GM19328 (cell line): ENCODE measurements around the gene PAXX.

Experiments used
- ATAC-seq: cut with Tn5 transposase; IDR thresholded peaks from one replicate; pipeline ENCODE4 v1.9.1; 2021; ENCODE audit warnings: mild to moderate bottlenecking, moderate library complexity; ENCODE audit not compliant: unreplicated experiment

The PAXX gene

GRCh38 chr9:136980669-136981478 is 11.3 kb upstream of the PAXX start:
- ATAC-seq = no peak

- ATAC-seq = no peak
These were observed 10.5 kb upstream of the PAXX start for GRCh38 chr9:136981588-136982231.

DNA sequence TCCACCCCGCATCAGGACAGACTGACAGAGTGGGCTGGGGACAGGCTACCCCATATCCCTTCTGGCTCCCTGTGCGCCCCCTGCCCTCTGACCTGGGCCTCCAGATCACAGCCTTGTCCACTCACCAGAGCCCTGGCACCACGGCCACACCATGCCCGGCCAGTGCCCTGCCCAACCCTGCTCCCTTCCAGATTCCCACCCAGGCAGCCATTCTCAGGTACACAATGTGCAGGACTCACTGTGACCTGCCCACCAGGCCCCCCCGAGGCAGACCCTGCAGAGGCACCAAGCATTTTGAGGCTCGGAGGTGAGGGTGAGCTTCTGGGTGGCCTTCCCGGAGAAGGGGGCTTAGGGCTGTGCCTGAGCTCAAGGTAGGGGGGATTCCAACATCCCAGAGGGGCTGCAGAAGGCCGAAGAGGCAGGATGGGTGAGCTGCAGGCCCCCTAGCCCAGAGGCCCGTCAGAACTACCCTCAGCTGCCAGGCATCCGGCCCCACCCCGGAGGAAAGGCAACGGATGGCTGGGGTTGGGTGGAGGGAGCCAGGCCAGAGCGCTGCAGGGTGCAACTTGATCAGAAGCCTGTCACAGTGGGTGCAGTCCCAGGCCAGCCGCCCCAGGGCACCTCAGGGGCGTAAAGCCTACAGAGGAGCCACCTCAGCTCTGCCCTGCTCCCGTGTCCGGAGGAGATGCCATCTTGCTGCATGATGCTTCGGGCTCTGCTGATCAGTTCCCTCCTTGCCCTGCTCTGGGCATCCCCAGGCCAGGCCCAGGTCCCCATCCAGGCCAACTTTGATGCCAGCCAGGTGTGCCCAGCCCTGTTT is 9.8 kb upstream of the PAXX start, which contains the start of gene LCNL1:
TSS of gene LCNL1 (plus strand) at position 762 of the 820 bp plus-strand sequence. CDS start 594 bp downstream, outside the sequence.
- ATAC-seq = no peak

DNA sequence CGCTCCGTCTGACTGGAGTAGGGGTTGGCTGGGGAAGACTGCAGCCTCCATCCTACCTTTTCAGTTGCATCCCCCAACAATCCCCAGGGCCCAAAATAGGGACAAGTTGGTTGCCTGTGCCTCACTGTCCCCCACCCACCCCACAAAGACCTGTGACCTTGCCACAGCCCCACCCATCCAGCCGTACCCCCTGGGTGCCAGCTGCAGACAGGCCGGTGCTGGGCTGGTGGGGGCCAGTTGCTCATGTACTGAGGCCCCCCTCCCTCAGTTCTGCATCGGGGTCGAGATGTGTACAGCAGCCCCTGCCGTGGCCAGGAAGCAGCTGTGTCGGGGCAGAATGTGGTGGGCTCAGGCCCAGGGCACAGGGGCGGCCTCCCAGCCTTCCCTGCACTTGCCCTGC is 9.1 kb upstream of the PAXX start:
- ATAC-seq = no peak

DNA sequence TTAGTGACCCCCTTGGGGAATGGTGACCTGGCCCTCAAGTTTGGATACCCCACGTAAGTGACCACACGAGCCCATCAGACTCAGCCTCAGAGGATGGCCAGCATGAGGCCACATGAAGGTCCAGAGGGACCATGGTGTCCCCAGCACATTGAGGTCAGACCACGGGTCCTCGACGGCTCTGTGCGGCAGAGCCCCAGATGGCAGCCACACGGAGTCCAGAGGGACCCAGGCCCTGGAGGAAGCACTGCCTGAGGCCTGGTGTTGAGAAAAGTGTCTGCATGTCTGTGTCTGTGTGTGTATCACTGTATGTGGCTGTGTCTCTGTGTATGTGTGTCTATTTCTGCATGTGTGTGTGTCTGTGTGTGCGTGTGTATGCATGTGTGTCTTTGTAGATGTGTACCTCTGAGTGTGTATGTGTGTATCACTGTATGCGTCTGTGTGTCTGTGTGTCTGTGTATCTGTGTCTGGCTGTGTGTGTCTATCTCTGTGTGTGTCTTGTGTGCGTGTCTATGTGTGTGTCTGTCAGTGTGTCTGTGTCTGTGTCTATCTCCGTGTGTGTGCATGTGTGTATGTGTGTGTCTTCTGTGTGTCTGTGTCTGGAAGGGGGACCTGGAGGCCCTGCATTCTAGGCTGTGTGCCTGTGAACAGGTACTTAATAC is 8.4 kb upstream of the PAXX start:
- ATAC-seq = no peak

DNA sequence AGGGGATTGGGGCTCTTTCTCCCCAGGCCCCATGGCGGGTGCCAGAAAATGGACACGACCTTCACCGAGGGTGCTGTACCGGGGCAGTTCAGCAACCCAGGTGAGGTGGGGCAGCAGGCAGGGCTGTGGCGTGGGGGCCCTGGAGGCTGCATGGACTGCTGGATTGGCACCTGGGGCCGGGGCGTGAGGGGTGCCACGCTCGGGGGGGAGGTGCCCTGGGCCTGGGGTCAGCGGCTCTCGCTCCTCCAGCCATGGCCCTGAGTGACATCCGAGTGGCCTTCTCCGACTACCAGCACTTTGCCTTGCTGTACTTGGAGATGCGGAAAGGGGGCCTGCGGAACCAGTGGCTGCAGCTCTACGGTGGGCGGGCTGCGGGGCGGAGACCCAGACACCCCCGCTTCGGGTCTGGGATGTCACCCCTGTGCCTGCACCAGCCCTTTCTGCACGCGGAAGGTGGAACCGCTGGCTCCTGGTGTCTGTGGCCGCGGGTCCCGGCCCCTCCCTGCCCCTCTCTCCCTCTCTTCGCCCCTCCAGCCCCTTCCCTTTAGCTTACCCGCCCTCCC is 7.7 kb upstream of the PAXX start:
- no peak for ATAC-seq

DNA sequence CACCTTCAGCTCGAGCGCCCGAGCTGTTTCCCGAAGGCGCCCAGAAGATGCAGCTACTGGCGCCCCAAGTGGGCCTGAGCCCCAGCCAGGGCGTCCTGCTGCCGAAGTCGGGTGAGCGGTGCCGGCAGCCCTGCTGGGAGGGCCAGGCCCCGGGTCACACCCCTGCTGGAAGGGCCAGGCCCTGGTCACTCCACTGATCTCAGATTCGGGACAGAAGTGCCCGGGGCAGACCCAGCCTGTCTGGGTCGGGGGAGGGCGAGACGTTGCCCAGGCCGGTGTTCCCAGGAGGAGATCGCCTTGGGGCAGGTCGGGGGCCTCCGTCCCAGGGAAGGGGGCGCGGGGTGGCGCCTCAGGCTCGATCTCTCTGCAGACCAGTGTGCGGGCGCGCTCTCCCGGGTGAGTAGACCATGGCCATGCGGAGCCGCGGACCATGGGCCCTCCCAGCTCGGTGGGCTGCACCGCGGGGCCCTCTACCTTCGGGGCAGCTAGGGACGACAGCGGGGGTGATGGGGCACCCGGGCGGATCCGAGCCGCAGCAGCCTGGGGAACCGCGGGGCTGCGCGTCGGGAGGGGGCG is 7.1 kb upstream of the PAXX start:
- ATAC-seq = no peak

GRCh38 chr9:136985853-136986252 is 6.4 kb upstream of the PAXX start:
- no peak for ATAC-seq

GRCh38 chr9:136988872-136989271 is 3.4 kb upstream of the PAXX start:
- ATAC-seq = no peak

DNA sequence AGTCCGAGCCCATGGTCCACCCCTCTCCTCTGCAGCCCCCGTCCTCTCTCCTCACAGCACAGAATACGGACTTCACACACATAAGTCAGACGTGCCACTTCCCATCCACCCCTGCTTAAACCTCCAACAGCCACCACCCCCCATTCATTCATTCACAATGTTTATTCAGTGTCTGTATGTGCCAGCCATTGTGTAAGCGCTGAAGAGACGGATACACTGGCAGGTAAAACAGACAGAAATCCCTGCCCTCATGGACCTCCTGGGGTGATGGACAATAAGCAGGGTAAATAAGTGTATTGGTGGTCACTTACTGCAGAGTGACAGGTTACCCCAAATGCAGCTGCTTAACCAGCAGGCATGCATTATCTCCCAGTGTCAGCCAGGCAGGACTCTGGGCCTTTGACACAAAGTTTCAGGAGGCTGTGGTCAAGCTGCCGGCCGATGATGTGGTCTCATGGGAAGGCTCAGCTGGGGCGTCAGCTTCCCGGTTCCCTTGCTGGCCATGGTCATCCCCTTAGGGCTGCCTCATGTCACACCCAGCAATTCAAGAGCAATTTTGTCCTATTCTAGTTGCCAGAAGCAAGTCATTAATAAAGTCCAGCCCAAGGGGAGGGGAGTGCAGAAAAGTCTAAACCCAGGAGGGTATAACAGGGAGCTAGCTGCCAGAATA is 1.8 kb upstream of the PAXX start:
- no peak for ATAC-seq

- ATAC-seq = no peak
These were observed 672 bp downstream of the PAXX start for GRCh38 chr9:136992819-136993369.

- ATAC-seq = no peak
These were observed 2.1 kb downstream of the PAXX start for GRCh38 chr9:136994180-136994887.

- ATAC-seq = no peak
These were observed 2.6 kb downstream of the PAXX start for GRCh38 chr9:136994888-136995230.

GRCh38 chr9:136995362-136995761 is 3.1 kb downstream of the PAXX start:
- ATAC-seq = no peak

DNA sequence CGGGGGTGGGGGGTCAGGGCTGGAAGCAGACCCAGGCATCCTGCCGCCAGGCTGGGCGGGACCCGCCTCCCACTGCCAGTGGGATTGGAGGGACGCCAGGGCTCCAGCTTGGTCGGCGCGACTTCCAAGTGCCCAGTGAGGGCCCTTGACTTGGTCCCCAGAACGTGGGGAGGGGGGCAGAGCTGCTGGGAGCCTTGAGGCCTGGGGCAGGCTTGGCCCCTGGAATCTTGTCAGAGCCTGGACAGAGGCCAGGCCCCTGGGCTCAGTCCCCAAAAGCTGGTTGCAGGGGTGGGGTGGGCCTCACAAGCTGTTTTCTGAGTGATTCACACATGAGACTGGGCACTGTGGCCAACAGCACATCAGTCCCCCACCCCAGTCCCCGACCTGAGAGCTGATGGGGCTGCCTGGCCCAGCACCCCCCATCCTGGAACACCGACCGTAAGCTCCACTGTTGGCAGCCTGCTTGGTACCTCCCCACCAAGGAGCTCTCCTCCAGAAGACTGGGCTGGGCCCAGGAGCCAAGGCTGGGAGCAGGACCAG is 3.6 kb downstream of the PAXX start:
- ATAC-seq = no peak

DNA sequence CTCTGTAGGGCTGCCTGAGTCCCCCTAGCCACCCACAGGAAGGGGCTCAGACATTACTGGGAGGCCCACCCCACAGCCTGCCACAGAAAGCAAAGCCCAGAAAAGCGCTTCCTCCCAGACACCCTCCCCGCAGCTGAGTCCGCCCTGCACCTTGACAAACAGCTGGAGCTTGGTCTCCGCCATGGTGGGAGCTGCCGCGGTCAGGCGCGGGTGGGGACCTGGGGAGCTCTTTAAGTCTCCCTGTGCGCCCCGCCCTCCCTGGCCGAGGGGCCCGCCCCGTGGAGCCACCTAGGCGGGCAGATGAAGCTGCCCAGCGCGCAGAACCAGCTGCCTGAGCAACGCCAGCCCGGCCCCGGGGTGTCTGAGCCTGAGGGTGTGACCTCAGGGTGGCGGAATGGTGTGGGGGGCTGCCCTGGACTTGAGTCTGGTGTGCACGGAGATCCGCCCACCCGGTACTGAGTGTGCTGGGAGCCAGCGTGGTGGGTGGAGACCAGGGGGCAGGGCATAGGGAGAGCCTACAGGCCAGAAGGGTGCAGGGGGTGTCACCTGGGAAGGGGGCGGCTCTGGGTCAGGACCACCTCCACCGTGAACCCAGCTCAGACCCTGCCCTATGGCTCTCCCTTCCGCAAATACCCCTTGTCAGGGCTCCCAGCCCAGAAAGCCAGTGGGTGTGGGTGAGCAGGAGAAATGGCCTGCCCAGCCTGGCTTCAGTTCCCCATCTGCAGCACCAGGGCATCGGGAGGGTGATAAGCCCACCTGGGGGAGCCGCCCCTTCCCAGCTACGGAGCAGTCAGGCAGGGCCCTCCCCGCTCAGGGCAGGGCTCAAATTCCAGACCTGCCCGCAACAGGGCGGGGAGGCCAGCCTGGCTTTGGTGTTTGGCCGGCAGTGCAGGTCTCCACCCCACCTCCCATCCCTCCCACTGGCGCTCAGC is 4.4 kb downstream of the PAXX start, which contains the start of gene CLIC3:
TSS of gene CLIC3 (minus strand) at position 208 of the 932 bp plus-strand sequence. CDS start at position 183, 25 bp downstream.
- ATAC-seq = no peak

DNA sequence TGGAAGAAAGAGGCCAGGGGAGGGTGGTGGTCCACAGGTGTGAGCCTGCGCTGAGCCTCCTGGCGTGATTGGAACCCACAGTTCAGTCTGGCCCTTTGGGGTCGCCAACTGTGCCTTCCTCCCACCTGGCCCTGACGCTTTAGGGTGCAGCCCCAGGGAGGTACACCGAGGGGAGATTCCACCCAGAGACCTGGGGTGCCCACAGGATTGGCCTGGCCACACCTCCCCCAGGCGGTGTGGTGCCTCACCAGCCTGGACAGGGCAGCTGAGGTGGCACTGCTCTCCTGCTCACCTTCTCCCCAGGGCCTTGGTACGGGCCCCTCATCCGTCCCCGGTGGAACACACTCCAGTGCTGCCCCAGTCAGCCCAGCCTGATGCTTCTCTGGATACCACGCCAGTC is 5.1 kb downstream of the PAXX start:
- ATAC-seq = no peak
